Endothelial cell of umbilical vein (primary cell): ENCODE results near the gene CDCA3.

Experiments used
- CTCF ChIP-seq, 2 donors: IDR thresholded peaks; 1 replicate in 1 of 2; 2 replicates in 1 of 2; pipeline ENCODE4 v1.5.1; 2011; ENCODE audit warnings: low read length in 2 of 2, mild to moderate bottlenecking in 2 of 2, moderate library complexity in 2 of 2, control low read depth in 1 of 2, inconsistent platforms in 1 of 2, low read depth in 1 of 2; ENCODE audit not compliant: insufficient read depth in 1 of 2; ENCODE audit errors: extremely low read depth in 1 of 2
- POLR2A ChIP-seq: IDR thresholded peaks from 2 replicates; pipeline ENCODE4 v1.6.1; 2012; ENCODE audit warnings: low read depth, mild to moderate bottlenecking, control low read depth, low read length
- POLR2AphosphoS5 ChIP-seq: IDR thresholded peaks from 2 replicates; pipeline ENCODE4 v1.6.1; 2012; ENCODE audit warnings: low read depth, mild to moderate bottlenecking, control low read depth, low read length, moderate library complexity; ENCODE audit not compliant: insufficient read depth

GRCh38 chr12:6863033-6863432, 11.9 kb upstream of the CDCA3 start:
- TF ChIP-seq CTCF (IDR thresholded peaks at IDR 0.05; ENCODE audit: extremely low read depth in 1 of 2, insufficient read depth in 1 of 2, low read depth in 1 of 2, low read length in 2 of 2) (no peak), POLR2A (no peak), POLR2AphosphoS5 (no peak)
